ENCODE data around the gene MCRS1.

Gene MCRS1

DNA sequence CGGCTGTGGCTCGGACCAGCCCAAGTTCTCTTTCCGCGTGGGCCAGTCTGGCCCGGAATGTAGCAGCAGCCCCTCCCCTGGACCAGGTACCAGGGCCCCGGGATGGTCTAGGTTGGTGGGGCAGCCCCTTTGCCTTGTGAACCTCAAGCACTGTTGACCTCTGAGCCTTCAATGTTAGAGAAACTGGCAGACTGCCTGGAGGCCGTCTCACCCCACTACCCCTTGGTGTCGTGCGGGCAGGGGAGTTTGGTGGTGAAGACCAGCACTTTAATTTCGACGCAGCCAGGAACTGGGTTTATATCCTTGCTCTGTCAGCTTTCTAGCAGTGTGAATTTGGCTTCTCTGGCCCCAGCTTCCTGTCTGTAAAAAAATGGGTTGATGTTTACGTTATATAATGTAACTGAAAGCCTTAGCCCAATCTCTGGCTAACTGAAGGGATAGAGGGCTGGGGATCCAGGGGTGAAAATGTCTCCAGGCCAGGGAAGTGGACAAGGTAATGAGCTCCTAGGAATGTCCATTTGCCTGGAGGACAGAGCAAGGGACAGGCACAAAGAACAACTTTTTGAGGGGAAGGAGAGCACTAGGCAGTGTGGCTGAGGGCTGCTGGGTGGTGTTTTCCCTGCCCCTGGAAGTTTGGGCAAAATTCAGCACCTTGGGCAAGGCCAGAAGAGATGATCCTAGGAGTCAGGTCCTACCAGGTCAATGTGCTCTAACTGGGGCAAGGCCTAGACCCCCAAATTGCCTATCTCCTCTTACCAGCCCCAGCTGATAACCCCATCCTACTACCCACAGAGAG is 11.4 kb downstream of the MCRS1 start:
- DNase-seq (ENCODE audit: low read depth): no peak

DNA sequence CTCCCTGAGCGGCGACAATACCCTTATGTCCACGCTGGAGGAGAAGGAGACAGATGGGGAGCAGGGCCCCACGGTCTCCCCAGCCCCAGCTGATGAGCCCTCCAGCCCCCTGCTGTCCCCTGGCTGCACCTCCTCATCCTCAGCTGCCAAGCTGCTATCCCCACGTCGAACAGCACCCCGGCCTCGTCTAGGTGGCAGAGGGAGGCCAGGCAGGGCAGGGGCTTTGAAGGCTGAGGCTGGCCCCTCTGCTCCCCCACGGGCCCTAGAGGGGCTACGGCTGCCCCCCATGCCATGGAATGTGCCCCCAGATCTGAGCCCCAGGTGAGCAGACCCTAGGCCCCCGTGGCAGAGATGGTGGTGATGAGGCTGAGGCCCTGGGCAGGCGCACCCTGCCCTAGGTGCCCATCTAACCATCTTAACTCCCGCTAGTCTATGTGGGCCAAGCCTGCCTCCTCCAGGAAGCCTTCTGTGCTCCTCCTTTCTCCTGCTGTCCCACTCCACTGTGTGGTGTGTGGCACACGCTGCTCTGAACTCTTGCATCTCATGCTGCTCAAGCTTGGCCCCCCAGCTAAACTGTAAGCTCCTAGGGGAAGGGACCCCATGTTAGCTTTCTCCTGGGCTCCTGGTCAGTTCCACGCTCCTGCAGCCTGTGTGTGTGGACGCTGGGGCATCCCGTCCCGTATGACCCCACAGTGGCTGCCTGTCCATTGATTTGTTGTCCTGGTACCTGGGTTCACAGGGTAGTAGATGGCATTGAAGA is 12.1 kb downstream of the MCRS1 start:
- no peak for DNase-seq (ENCODE audit: low read depth)

DNA sequence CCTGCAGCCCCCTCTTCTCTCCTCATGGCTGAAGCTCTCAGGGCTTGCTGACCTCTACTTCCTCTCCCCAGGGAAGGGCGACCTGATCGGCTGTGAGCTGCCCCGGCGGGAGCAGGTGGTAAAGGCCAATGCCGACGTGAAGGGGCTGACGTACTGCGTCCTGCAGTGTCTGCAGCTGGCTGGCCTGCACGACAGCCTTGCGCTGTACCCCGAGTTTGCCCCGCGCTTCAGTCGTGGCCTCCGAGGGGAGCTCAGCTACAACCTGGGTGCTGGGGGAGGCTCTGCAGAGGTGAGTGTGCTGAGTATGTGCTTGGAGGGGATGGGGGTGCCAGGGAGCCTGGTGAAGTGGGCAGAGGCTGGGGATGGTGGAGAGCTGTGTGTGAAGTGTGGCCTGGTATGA is 13.7 kb downstream of the MCRS1 start:
- DNase-seq (ENCODE audit: low read depth): no peak

DNA sequence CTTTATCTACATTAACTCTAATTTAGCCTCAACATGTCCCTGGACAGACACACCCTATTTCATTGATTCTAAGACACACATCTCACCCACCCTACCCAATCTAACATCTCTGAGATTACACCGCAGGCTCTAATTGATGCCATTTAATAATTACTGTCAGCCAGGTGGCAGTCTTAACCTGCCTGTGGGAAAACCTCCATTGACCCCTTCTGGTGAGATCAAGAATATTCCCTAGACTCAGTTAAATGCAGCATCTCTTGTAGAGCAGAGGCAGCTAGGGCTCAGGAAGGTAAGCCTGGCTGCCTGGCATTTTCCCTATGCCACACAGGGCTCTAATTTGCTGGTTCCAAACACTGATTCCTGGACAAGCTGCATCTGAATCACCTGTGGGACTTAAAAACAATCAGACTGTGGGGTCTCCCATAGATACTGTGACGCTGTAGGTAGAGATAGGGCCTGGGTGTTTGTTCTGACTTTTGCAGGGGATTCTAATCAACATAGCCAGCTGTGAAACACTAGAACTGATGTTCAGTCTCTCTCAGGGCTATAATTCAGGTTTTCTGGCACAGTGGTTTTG is 14.3 kb downstream of the MCRS1 start:
- DNase-seq (ENCODE audit: low read depth): peak; percentile 27

DNA sequence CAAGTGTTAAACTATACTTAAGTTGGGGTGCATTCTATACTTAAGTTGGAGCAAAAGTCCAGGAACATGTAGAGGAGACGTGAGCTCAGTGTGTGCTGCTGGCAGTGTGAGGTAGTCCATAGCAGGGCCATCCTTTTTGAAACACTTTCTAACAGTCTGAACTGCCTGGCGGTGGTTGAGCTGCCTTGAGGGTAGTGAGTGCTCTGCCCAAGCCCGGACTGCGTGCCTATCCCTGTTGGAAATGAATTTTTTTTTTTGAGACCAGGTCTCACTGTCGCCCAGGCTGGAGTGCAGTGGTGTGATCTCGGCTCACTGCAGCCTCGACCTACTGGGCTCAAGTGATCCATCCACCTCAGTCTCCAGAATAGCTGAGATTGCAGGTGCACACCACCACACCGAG is 15.0 kb downstream of the MCRS1 start:
- no peak for DNase-seq (ENCODE audit: low read depth)

DNA sequence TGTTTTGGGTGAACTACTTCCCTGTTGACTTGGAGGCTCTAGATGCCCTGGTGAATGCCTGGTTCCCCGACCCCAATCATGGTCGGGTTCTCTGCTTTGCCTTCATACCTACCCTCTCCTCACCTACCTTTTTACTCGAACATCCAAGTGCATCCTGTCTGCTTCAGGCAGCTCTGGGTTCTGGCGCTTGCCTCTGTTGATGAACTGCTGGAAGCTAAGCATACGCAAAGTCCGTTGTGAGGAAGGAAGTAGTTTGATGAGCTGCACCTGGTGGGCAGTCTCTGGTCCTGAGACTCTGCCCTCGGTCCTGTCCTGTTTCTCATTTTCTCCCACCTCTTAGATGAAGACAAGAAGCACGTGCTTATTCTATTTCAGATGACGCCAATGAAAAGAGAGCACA is 15.5 kb downstream of the MCRS1 start:
- no peak for DNase-seq (ENCODE audit: low read depth)

DNA sequence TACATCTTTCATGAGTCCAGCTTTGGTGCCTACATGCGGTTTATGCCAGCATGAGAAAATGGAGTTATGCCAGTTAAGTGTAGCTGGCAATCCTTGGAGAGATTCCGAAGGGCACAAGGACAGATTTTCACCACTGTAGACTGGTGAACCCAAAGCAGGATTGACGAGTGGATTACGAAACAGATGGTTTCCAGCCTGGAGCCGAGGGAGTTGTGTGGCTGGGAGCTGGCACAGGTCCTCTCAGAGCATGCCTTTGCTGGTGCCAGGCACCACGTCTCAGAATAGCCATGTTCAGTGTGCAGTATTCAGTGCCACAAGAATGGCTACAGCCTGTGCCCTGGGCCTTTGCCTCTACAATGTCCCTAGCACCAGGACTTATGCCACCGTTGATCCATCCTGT is 15.9 kb downstream of the MCRS1 start:
- peak; percentile 43 for DNase-seq (ENCODE audit: low read depth)

DNA sequence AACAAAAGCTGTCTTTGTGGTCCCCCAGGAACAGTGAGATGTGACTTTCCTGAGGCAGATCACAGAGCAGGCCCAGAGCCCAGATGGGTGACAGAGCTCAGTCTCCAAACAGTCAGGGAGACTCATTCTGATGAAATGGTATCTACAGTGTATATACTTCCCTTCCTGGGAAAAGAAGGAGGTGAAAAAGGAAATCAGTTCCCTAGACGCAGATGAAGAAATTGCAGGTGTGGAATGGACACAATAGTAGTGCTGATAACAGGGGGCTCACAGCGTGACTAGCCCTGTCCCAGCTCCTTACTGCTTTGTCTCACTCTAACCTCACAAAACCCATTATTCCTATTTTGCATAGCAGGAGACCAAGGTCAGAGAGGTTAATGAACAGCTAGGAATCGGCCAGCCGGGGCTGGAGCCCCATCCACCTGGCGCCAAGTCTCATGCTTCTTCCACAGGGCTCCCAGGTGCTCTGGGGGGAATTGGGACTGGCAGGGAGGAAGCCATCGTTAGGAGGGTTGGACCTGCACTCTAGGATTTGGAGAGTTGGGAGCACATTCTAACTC is 17.2 kb downstream of the MCRS1 start:
- no peak for DNase-seq (ENCODE audit: low read depth)

DNA sequence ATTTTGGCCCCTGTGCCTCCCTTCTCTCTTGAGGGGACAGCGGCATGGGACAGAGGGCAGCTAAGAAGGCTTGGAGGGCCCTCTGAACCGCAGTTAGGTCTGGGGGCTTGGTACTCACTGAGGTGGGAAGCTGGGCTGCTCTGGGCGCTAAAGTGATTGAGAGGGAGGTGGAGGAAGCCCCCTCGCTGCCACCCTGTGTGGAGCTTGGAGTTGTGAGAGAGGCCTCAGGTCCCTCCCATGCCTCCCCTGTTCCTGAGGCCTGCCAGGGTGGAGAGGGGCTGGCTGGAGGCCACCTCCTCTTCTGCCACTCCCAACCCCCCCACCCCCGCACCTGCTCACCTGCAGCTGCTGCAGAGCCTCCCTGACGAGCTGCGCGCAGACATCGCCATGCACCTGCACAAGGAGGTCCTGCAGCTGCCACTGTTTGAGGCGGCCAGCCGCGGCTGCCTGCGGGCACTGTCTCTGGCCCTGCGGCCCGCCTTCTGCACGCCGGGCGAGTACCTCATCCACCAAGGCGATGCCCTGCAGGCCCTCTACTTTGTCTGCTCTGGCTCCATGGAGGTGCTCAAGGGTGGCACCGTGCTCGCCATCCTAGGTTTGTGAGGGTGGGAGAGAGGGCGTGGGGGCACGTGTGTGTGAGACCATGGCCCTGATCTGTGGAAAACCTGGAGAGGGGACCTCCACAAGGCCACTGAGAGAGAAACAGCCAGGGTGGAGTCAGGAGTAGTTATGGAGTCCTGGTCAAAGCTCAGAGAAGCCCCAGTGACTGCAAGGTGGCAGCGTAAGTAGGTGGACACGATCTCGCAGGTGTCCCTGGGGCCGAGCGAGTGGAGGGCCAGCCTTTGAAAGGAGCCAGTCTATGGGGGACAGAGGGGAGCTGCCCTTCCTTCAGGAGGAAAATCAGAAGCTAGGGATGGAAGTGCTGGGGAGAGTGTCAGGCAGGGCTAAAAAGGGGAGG is 17.9 kb downstream of the MCRS1 start:
- DNase-seq (ENCODE audit: low read depth): no peak

DNA sequence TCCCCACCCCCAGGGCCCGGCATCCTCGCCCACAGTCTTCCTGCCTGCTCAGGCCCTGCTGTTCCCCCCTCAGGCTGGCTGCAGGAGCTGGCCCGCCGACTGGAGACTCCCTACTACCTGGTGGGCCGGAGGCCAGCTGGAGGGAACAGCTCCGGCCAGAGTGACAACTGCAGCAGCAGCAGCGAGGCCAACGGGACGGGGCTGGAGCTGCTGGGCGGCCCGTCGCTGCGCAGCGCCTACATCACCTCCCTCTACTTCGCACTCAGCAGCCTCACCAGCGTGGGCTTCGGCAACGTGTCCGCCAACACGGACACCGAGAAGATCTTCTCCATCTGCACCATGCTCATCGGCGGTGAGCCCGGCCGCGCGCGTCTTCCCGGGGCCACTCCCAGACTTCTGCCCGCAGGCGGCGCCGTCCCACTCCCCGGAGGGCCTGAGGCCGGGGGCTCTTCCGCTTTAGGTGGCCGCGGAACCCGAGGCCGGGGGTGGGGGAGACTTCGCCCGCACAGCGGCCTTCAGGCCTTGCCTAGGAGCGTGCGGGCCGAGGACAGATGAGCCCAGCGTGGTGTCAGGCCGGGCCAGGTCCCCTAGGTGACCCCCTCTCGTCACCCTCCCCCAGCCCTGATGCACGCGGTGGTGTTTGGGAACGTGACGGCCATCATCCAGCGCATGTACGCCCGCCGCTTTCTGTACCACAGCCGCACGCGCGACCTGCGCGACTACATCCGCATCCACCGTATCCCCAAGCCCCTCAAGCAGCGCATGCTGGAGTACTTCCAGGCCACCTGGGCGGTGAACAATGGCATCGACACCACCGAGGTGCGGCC is 18.9 kb downstream of the MCRS1 start:
- no peak for DNase-seq (ENCODE audit: low read depth)

DNA sequence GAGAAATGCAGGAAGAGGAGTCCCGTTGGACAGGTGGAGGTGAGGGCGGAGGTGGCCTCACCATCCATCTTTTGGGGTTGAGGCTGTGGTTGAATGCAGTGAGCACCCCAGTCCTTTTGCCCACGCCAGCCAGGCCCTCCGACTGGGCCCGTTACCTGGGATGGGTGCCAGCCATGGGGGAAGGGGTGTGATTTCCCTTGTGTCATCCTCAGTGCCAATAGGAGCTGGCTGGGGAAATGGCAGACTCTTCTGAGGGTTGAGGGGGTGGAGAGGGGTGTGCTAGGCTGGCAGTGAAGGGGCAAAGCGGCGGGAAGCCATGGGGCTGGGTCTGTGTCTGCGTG is 19.5 kb downstream of the MCRS1 start:
- no peak for DNase-seq (ENCODE audit: low read depth)

DNA sequence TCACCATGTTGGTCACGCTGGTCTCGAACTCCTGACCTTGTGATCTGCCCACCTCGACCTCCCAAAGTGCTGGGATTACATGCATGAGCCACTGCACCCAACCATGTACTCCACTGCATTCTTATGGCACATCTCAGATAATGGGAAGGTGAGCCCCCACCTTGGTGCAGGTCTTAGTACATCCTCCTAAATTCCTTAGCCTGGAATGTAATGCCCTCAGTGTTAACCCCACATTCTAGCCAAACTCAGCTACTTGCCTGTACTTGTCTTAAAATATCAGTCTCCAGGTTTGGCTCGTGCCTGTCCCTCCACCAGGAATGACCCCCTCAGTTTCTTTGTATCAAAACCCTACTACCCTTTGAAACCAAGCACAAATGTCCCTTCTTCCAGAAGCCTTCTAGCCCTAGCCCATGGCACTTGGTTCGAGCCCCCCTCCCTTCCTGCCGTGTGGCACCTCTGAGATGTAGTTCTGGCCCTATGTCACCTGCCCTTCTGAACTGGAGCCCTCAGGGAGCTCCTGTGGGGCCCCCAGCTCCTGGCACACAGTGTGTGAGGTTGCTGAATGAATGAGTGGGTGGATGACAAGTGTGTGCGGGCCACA is 20.8 kb downstream of the MCRS1 start:
- DNase-seq (ENCODE audit: low read depth): no peak

DNA sequence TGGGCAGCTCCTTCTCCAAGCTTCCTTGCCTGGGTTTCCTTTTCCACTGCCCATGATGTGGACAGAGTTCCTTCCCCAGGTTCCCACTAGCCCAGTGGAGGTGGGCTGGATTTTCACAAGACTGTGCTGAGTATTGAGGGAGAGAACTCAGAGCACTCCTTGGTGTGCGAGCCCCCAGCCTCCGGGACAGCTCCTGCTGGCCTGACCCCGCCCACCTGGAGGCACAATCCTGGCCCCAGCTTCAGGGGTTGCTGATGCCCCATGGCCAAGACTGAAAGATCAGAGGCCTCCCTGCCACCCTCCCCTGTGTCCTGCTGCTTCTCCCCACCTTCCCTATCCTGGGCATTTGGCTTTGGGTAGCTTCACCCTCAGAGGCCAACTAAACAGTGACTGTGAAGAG is 21.5 kb downstream of the MCRS1 start:
- DNase-seq (ENCODE audit: low read depth): no peak

DNA sequence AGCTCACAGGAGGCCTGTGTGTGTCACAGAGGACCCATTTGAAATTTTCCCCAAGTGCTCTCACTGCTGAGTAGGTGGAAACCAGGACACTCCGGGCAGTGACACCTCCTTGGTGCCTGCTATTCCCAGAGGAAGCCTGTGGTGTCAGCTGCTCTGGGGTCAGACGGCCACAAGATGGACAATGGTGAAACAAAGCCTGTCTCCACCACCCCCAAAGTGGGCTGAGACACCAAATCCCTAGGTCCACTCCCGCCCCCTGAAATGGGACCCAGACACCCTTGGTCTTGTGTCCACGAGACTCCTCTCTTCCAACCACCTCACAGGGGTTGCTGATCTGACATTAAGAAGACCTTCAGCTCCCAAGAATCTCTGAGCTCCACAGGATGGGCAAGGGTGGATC is 22.1 kb downstream of the MCRS1 start:
- DNase-seq (ENCODE audit: low read depth): no peak

DNA sequence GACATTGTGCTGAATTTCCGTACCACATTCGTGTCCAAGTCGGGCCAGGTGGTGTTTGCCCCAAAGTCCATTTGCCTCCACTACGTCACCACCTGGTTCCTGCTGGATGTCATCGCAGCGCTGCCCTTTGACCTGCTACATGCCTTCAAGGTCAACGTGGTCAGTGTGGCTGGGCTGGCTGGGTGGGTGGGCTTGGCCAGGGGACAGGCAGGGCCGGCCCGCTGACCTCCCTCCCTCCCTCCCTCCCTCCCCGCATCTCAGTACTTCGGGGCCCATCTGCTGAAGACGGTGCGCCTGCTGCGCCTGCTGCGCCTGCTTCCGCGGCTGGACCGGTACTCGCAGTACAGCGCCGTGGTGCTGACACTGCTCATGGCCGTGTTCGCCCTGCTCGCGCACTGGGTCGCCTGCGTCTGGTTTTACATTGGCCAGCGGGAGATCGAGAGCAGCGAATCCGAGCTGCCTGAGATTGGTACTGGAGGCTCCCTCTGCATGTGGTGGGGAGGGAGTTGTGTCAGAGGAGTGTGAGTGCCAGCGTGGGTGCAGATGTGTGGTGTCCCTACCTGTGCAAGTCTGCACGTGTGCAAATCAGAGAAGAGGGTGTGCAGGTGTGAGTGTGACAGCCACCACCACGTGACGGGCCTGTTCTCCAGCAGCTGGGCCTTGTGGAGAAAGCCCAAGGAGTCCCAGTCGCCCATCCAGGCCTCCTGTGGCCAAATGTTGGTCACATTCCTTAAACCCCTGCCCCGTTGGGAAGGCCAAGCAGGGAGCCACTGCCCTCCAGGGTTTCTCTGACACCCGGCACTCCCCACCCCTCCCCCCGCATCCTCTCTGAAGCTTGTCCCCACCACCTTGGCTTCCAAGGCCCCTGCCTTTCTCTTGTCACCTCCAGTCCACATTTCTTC is 23.8 kb downstream of the MCRS1 start:
- no peak for DNase-seq (ENCODE audit: low read depth)

DNA sequence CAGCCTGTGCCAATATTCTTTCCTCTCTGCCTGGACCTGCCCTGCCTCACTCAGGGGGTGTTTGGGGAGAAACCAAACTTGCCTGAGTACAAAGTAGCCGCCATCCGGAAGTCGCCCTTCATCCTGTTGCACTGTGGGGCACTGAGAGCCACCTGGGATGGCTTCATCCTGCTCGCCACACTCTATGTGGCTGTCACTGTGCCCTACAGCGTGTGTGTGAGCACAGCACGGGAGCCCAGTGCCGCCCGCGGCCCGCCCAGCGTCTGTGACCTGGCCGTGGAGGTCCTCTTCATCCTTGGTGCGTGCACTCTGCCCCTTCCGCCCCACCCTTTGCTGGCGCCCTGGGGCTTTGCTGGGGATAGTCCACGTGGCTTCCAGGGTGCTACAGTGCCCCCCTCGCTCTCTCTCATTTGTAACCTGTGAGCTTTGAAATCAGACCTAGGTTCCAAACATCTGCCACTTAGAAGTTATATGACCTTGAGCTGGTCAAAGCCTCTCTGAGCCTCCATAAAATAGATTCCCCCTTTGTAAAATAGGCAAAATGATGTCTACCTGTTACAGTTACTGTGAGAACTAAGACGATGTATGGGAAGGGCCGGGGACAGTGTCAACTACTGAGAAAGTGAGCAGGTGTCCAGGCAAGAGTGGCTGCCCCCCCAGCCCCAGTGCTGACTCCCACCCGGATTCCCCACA is 24.6 kb downstream of the MCRS1 start:
- DNase-seq (ENCODE audit: low read depth): no peak

DNA sequence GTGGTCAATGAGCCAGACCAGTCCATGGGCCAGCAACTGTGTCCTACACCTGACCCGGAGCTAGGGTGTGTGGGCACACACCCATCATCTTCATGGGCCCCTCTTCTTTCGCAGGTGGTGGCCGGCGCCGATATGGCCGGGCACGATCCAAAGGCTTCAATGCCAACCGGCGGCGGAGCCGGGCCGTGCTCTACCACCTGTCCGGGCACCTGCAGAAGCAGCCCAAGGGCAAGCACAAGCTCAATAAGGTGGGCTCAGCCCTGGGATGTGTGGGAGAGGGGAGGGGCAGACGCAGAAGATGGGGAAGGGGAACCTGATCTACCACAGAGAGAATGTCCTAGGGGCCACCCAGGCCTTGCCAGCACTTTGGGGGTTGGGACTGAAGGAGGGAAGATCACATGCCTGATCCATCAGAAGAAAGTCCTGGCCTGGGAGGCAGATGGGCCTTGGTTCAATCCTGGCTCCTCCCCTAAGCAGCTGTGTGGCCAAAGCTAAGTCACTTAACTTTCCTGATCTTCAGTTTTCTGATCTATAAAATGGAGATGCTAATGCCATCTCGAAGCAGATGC is 25.3 kb downstream of the MCRS1 start:
- DNase-seq (ENCODE audit: low read depth): no peak

DNA sequence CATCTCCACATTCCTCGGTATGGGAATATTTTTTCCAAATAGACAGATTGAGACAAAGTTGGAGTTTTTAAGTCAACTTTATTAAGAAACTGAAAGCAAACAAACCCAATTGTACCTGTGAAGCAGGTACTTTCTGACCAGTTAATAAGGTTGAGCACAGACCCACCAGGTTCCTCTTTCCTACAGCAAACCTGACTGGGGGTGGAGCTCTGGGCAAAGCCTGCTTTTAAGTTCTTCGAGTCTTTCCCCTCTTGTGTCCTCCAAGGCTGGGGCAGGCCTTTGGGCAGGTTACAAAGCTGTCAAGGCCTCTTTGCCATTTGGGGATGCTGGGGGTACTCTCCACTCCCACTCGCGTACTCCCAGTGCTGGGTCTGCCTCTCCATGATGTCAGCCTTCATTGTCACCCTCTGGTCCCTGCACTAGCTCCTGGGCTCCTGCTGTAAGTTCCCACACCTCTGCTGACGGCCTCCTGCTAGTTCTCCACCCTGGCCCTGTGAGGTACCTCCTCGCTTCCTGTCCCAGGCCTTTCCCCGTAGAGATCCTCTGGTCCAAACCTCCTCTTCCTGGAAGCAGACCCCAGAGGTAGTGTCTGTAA is 25.9 kb downstream of the MCRS1 start:
- no peak for DNase-seq (ENCODE audit: low read depth)

Measured in amniotic epithelial cell (primary cell).